Stimulated activated CD4-positive, alpha-beta T cell treated with anti-CD3 and anti-CD28 coated beads, Interleukin-12 subunit alpha, Interleukin-12 subunit beta, amount 100 ng/mL, for 24 hours (primary cell): ENCODE results near the gene HMGB1.

Source experiments
- DNase-seq, 2 experiments: peaks; one replicate each; pipeline ENCODE4 v3.0.0-alpha.2; 2020; ENCODE audit warnings: low read depth in 2 of 2

HMGB1 gene

GRCh38 chr13:30429721-30430694 lies 35.7 kb downstream of the HMGB1 start:
- no peak for DNase-seq

DNA sequence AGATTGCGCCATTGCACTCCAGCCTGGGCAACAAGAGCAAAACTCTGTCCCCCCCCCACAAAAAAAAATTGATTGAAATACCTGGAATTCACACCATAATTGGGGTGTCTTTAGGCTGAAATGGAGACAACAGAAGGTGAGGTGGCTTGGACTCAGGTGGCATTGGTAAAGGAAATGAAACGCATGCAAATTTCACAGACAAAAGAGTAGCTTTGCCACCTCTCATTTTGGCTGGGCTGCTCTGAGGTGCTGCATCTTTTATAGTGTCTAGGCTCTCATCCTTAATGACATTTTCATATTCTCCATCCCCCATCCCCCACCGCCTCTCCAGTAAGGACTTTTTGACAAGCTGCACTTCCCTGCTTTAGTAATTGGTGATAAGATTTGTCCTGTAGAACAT lies 36.5 kb downstream of the HMGB1 start:
- no peak for DNase-seq

GRCh38 chr13:30423891-30424290 lies 41.8 kb downstream of the HMGB1 start:
- no peak for DNase-seq

DNA sequence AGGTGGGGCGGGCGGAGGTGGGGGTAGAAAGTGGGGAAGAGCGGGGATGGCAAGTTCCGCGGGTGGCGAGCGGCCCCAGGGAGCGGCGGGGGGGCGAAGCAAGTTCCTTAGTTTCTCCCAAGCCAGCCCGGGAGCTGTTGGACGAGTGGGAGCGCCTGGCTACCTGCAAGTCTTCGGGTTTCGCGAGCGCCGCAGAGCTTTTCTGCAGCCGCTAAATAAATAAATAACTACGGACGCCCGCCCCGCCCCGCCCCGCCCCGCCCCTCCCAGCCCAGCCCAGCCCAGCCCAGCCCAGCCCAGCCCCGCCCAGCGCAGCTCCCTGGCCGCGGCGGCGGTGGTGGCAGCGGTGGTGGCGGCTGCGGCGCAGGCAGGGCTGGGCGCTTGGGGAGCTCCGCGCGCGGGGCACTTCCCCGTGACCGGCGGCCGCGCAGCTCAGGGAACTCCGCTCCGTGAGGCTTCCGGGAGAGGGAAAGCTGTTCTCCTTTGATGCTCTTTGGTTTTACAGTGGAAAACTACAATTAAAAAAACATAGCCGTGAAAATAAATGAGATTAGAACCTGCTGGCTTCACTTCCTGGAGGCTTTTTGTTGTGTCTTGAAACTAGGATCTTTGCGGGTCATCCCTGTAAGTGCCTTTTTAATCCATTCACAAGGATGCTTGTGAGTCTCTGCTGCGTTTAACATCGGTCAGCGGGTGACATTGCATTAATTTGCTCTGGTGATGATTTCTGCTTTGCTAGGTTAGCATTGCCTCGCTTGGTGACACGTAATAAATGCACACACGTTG lies 43.5 kb downstream of the HMGB1 start, which contains the start of gene UBE2L5:
UBE2L5 (plus strand) TSS at position 440 of the 786 bp plus-strand sequence. CDS start 5,498 bp downstream, outside the sequence.
- DNase-seq, result peak; percentile 35 to 55

DNA sequence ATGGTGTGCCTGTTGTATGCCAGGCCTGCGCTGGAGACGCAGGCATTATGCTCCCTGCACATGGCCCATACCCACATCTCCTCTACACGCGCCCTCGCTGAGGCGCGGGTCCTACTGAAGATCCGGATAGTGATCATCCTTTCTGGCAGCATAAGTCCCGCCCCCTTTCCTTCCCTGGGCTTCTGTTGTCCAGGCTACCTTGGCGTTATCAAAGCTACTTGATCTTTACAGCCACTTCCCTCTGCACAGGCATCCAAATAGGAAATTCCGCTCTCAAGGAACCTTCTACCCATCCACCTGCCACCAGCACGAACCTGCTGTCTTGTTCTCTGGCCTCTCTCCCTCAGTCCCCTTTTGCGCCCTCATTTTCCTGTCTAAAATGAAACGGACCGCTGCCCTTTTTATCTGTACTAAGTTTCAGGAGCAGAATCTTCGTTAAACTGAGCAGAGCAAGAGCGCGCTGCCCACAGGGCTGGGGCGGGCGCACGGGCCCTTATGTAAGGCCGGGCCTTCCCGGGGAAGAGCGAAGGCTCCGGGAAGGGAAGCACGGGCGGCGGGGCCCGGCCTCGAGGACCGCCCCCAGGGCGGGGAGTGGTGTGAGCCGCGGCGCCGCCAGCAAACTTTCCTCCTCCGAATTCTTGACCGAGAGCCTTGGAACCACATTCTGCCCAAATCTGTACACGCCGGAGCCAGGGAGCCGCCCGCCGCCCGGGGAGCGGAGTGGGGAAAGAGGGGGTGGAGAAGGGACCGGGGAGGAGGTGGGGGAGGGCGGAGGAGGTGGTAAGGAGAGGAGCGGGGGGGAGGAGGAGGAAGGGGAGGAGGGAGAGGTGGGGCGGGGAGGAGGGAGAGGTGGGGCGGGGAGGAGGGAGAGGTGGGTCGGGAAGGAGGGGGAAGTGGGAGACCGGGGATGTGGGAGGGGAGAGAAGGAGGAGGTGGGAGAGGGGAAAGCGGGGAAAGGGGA lies 44.4 kb downstream of the HMGB1 start:
- peak in 1 of 2 experiments; percentile 45 for DNase-seq

- DNase-seq, result no peak
Measured at GRCh38 chr13:30418717-30419459, 46.8 kb downstream of the HMGB1 start.

DNA sequence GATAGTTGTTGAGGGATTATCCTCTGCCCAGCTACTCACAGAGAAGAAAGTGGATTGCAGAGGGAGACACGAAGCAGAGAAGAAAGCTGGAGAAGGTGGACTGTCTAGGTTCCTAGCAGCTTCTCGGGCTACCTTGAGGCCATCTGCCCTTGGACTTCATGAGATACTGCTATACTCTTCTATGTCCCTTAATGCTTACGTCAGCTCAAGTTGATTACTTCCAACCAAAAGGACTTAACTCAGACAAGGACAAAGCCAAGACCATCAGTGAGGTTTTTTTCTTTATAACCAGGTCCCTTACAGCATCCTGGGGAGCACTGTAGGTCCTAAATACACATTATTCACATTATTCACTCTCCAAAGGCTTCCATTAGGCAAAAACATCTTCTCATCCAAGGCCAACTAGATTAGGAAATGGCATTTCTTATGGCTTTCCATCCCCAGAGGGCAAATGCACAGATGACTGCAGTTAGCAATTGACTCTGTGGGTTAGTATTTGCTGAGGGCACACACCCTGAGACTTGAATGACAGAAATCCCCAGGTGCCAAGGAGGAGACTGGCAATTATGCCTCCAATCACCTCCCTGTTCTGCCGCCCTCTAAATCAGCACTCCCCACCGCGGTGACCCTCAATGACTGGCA lies 47.5 kb downstream of the HMGB1 start:
- DNase-seq, result no peak

DNA sequence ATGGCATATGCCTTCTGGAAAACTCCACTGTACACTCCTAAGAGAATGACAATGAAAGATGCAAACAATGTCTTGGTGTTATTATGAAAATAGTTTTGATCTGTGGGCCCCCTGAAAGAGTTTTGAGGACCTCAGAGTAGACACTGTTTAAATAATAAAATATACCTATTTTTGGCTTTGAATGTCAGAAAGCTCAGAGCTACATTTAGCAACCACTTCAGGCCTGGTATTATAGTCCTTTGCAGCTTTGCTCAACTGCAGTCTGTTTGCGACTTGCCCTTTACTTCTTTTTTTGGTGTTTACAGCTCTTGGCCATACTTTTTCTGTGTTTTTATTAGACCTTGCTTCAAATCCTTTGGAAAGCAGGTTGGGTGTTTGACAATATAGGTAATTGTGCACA lies 49.3 kb downstream of the HMGB1 start:
- no peak for DNase-seq

DNA sequence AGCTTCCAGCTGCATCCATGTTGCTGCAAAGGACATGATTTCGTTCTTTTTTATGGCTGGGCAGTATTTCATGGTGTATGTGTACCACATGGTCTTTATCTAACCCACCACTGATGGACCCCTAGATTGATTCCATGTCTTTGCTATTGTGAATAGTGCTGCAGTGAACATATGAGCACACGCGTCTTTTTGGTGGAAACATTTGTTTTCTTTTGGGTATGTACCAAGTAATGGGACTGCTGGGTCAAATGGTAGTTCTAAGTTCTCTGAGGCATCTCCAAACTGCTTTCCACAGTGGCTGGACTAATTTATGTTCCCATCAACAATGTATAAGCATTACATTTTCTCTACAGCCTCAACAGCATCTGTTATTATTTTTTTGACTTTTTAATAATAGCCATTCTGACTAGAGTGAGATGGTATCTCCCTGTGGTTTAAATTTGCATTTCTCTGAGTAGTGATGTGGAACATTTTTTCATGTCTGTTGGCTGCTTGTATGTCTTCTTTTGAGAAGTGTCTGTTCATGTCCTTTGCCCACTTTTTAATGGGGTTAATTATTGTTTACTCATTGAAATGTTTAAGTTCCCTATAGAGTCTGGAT lies 50.2 kb downstream of the HMGB1 start:
- DNase-seq, result no peak

GRCh38 chr13:30413842-30414241 lies 51.9 kb downstream of the HMGB1 start:
- no peak for DNase-seq

- no peak for DNase-seq
Measured at GRCh38 chr13:30412346-30412745, 53.4 kb downstream of the HMGB1 start.

DNA sequence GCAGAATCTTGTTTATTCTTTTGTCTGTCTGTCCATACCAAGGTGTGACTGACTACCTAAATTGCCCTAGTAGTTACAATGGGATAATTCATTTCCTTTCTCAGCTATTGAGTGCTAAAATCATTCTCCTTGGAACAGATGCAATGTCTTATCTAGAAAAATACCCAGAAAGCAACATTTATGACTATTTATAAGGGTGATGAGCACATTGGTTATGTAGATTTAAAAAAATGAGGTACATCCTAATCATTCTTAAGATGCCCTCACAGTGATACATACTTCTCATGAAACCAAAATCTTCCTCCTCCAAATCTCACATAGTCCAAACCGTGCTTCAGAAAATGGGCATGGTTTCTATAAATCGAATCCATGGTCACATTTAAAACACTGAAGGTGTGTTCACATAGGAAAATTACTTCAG lies 55.0 kb downstream of the HMGB1 start:
- DNase-seq, result no peak

- DNase-seq, result no peak
Measured at GRCh38 chr13:30409886-30410704, 55.6 kb downstream of the HMGB1 start.

DNA sequence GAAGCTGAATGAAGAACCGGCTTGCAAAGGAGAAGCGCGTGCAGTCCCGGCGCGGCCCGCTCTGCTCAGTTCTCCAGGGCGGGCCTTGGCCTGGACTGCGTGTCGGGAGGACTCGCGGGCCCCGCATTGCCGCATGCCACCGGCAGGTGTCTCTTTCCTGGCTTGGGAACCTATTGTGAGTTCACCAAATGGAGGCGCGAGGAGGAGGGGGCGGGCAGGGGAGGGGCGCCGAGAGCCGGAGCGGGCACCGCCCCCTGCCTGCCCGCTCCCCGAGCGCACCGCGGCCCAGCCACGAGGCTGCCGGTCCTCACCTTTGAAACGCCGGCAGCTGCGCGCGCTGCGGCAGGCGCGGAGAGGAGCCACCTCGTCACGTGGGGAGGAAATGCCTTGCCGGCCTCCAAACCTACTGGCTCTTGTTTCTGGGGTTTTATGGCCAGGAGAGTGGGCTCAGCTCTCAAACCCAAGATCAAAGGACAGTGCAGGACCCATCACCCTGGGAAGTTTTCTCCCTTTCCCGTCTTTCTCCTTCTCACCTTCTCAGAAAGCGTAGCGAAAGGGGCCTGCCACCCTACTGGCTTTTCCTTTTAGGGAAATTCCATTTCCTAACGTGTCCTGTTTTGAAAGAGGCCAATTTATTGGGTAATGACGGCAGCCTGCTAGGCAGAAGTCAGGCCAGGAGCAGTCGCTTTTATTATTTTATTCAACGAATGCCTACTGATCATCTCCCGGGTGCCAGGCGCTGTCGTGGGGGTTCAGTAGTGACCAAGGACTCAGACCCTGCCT lies 57.2 kb downstream of the HMGB1 start:
- peak; percentile 81 to 96 for DNase-seq

DNA sequence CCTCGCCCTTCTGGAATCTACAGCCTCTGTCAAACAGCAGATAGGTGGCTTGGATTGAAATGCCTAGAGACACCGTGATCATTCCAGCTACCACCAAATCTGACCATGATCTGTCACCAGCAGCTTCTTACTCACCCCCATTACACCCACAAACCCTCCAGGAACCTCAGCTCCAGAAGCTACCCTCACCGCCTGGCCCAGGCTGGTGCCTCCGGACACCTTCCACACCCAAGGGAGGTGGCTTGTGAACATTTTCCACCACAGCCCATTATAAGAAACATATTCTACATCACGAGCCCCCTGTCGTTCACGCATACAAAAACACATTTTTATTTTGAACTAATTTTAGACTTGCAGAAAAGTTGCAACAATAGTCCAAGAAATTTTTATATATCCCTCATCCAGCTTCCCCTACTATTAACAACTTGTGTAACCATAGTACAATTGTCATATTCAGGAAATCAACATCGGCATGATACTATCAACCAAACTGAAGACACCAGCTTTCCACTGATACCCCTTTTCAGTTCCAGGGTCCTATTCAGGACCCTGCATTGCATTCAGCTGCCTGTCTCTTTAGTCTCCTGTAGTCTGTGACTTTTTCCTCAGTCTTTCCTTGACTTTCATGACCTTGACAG lies 58.8 kb downstream of the HMGB1 start:
- DNase-seq, result no peak
